Activated T-cell treated with anti-CD3 and anti-CD28 coated beads for 1 hour (primary cell): ENCODE results near the gene NLN.
"Not testable (repeated sequence)": the region's sequence is repeated elsewhere in the genome, so short reads cannot be mapped to it uniquely, and the experiment has no call there.

Experiments used
- DNase-seq: peaks from one replicate; pipeline ENCODE4 v3.0.0-alpha.2; 2020; ENCODE audit warnings: low read depth

NLN gene

DNA sequence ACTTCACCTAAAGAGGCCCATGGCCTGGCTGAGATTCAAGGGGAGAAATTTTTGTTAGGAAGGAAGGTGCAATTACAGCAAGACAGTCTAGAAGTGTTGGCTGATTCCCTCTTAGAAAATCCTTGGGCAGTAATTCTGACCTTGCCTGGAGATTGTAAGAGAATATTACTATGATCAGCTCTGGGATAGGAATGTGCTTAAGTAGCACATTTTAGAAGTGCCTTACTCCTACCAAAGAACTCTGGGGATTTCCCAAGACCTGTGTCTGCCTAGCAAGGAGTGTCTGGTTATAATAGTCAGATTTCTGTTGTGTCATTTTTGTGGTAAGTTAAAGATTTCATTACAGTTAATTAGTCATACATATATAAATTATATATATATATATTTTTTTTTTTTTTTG is 52.3 kb downstream of the NLN start:
- DNase-seq: no peak

DNA sequence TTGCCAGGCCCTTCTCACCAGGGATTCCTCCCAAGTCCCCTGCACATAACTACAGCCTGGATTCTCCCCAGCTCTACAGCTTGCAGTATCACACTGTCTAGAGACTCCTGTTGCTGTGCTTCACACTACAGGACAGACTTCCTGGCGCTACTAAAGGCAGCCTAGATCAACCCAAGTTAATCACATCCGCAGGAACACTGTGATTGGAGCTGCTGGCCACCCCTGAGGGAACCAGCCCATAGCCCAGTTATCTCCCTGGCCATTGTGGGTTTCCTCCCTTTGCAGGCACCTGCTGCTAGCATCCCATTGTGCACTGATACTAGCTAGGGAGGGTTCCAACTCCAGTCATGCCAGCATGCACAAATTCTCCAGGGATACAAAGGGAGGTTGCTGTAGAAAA is 53.5 kb downstream of the NLN start:
- no peak for DNase-seq

DNA sequence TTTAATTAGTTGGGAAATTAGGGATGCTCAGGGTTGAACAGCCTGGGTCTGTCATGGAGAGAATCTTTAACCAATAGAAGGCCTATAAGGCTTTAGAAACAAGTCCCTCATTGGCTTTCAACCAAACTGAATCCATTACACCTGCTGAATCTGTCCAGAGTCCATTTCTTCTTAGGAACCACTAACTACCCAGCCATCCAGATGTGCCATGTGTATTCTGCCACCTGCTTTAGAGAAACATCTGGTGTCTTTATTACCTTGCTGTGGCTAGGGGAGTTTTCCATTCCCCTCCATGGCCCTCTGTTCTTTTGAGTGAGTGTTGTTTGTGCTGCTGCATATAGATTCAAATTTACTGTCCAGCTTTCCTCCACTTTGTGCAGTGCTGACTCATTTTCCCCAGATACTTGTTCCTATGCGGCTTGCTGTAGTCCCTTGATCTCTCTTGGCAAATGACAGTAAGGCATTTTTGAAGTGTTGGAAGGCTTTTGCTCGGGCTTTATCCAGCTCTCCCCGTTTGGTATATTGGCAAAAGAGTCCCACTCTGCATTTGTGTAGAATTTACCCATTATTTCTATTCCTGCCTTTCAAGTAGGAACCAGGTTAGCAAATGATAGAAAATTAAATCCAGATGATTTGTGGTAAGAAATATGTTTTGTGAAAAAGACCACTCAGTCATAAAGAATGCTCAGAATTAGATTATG is 54.6 kb downstream of the NLN start:
- no peak for DNase-seq

DNA sequence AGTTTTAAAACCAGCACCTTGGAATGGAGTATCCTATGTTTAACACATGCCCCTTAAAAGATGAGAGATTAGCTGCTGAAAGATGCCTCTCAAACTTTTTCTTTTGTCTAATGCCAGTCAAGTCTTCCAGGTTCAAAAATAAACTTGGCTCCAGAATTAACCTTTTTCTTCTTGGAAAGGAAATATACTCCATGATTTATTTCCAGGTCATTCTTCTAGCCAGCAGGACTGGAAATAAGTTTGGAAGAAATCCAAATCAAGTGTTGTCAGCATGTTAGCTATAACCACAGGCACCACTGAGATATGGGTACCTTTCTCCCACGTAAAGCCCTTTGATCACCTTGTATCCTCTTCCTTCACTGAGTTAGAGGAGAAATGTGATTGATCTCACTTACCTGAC is 56.1 kb downstream of the NLN start:
- DNase-seq: no peak

DNA sequence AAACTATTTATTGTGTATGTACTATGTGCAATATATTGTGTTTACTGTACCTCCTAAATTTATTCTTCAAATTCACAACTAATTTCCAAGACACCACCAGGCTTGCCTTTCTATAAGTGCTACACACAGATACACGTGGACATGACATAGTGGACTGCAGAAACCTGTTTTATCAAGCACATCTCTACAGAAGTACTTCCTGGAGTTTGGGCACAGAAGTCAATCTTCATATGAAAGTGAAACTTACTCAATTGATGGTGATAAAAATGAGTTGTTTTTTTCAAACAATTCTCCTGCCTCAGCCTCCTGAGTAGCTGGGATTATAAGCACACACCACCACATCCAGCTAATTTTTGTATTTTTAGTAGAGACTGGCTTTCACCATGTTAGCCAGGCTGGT is 57.6 kb downstream of the NLN start:
- DNase-seq: no peak

DNA sequence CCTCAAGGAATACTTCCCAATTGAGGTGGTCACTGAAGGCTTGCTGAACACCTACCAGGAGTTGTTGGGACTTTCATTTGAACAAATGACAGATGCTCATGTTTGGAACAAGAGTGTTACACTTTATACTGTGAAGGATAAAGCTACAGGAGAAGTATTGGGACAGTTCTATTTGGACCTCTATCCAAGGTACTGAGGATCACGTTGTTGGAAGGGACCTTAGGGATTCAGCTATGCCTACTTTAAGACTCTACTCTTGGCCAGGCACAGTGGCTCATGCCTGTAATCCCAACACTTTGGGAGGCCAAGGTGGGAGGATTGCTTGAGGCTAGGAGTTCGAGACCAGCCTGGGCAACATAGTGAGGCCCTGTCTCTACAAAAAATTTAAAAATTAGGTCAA is 66.3 kb downstream of the NLN start:
- not testable (repeated sequence) for DNase-seq

DNA sequence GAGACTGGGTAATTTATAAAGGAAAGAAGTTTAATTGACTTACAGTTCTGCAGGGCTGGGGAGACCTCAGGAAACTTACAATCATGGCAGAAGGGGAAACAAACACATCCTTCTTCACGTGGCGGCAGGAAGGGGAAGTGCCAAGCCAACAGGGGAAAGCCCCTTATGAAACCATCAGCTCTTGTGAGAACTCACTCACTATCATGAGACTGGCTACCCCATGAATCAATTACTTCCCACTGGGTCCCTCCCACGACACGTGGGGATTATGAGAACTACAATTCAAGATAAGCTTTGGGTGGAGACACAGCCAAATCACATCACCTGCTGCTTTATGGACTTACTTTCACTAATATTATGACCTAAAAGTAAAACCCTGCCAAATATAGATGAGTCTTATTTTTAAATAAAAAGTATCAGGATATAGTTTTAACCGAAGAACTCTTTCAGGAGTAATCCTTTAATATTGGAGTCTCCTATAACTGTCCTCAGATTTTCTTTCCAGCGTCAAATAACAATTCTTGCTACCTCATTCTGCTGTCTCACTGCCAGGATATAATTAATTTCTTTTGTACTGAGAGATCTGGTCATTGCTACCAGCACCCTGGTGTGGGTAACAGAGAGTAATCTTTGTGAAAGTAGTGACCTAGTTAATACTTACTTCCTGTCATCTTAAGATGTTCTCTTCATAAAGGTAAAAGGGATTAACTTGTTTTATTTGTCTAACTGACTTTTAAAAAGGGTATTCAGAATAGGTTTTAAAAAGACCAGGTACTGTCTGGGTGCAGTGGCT is 68.6 kb downstream of the NLN start:
- no peak for DNase-seq

DNA sequence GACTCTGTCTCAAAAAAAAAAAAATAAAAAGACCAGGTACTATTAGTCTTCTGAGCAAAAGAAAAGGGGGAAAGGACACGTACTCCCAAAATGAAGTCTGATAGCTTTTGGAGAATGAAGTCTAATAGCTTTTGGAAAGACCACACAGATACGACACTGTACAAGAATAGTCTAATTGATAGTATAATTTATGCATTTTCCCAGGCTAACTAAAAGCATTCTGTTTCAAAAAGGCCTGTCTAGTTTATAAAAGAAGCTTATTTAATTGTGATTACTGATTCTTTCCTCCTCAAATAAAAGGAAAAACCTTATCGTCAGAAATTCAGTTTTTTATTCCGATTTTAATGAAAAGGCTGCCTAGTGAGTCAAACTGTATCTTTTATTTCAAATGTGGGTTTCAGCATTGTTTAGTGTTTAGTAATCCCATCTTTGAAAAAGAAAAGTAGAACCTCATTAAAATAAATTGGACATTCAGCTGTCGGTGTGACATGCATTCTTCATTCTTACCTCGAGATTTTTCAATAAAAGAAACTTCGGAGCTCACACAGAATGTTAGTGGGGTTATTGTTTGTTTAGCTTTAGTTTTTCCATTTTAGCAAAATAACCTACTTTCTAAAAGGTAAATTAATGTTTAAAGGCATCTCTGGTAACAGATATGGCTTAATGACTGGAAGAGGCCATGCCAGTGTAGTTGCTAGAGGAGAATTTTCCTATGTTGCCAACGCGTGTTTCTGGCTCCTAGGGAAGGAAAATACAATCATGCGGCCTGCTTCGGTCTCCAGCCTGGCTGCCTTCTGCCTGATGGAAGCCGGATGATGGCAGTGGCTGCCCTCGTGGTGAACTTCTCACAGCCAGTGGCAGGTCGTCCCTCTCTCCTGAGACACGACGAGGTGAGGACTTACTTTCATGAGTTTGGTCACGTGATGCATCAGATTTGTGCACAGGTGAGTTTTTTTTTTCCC is 70.0 kb downstream of the NLN start:
- DNase-seq: no peak

DNA sequence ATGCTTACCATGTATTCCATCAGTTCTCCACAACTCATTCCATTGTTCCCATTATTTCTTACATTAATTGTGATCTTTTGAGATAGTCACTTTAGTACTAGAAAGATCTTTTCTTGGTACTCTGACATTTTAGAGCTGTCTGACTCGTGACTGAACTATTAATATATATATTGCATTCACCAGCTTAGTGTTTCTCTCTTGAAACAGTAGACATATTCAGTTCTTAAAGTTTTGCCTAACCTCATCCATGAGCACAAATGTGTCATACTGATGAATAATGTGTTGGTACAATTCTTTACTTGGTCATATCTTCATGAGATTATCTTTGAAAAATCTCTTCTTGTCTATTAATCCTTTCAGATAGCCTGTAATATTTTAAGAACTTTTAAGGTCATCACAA is 74.3 kb downstream of the NLN start:
- no peak for DNase-seq

DNA sequence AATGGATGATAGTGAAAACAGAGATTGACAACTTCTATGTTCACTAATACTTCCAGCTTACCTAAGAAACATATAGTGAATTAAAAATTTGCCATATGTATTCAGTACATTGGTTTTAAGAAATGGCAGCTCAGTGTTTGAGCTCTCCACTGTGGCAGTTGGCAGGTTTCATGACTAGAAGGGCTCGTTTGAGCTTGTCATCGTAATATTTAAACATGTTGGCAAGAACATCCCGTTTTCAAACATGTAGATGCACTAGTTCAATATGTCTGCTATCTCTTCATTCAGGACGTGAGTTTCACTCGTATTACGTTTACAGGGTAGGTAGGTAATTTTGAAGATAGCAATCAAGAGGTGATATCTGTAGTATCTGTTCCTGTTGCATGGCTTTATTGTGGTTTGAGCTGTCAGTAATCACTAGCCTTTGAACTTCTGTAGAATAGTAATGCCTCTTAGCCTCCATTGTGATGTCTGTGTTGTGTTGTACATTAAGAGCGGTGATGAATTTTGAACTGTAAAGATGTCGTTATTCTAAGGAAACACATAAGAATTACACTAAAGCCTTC is 74.8 kb downstream of the NLN start:
- DNase-seq: no peak

DNA sequence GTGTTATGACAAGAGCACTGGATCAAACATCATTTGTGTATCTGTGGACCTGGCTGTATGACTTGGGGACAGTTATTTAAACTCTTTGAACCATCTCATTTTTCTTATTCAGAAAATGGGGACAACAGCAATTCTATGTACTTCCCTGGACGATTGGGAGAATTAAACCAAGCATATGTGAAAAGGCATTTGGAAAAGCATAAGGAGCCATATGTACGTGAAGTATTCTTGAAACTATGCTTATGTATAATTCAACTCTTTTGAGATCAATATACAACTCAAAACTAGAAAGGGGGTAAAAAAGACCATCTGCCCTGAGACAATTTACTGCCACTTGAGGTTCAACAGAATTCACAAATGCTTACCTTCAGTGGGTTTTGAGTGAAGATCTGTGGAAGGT is 75.5 kb downstream of the NLN start:
- no peak for DNase-seq

DNA sequence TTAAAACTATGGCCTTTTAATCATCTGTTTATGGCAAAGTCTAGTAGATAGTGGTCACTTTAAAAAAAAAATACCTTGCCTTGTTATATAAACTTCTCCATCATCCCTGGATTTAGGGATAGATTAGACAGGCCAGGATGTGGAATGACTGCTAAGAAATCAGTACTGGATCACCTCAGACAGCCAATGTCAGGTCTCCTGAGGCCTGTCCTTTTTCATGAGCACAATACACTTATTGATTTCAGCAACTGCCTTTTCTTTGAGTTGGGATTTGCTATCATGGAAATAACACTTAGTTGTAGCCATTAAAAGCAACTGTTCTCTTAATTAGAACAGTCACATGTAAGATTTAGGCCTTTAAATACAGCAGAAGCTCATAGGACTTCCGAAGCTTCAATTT is 77.9 kb downstream of the NLN start:
- DNase-seq: no peak

DNA sequence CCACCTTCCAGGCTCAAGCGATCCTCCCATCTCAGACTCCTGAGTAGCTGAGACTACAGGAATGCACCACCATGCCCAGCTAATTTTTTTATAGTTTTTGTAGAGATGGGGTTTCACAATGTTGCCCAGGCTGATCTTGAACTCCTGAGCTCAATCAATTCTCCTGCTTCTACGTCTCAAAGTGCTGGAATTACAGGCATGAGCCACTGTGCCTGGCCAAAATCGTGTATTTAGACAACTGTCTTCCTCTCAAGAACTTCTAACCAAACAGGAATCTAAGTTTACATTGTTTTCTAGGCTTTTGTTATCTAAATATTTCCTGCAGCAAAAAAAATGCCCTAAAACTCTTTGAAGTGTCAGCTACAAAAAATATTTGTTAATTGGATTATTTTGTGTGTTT is 78.8 kb downstream of the NLN start:
- DNase-seq: no peak

DNA sequence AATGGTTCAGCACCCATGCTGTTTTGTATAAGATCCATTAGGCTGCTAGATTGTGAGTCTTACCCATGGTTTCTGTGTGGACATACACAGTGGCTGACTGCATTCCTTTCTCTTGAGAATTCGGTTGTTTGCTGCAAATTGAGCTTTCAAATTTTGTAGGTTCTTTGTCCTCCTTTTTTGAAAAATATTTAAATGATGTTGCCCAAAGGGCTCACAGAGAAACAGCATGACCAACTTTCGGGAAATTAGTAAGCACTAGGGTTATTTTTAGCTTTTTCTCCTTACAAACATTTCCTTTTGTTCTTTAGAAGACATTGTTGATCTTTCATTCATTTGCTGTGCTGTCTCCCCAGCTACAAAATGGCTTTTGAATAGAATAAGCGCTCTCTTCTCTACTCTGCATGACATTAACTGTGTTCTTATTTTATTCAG is 79.4 kb downstream of the NLN start:
- DNase-seq: no peak

DNA sequence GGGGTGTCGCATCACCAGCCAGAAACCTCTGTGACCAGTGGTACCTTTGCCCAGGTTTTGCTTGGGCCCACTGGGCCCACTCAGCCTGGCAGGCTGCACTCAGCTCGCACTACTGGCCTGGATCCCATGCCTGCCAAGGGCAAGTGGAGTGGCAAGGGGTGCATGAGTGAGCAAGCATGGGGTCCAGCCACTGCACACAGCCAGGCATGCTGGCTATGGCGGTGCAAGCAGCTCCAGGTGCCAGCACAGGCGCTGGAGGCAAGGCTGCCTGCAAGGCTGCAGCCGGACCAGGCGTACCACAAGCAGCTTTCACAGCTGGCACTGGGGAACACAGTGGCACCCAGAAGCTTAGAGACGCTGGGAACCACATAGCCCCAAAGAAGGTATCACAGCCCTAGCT is 80.1 kb downstream of the NLN start:
- DNase-seq: no peak

DNA sequence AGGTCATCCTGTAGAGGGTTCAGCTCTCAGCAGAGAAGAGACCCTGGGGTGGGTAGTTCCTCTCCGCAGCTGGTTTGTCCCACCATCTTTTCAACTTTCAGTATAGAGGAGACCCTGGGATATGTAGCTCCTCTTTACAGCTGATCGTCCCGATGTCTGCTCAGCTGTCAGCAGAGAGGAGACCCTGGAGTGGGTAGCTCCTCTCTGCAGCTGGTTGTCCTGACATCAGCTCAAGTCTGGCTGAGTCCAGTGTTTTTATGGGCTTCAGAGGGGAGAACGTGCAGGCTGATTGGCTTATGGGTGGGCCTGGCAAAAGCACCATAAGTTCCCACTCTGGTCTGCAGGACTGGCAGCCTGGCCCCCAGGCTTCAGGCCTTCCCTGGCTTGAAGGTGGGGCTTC is 80.8 kb downstream of the NLN start:
- DNase-seq: no peak

DNA sequence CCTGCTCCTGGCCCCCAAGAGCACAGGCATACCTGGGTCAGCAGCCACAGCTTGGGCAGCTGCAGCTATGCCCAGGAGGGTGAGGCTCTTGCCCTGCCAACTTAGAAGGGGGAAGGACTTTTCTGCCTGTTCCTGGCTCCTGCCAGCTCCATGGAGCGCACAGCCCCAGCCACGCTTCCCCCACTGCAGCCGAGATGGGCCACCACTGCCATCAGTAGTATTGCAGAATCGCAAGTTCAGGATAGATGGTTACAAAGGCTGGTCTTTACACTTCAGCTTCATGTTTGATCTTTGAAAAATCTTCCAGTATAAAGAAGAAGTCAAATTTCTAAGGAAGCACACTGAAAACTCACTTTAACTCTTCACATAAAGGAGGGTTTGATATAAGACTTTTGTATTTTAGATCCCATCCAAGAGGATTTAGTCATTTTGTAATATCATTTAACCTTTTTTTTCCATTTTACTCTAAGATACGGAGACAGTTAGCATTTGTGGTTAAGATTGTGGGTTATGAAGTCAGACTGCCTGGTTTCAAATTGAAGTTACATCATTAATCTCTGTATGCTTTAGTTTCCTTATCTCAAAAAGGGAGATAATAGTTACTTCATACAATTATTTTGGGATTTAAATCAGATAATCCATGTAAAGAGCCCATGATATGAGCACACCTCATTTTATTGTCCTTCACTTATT is 81.8 kb downstream of the NLN start:
- DNase-seq: no peak

DNA sequence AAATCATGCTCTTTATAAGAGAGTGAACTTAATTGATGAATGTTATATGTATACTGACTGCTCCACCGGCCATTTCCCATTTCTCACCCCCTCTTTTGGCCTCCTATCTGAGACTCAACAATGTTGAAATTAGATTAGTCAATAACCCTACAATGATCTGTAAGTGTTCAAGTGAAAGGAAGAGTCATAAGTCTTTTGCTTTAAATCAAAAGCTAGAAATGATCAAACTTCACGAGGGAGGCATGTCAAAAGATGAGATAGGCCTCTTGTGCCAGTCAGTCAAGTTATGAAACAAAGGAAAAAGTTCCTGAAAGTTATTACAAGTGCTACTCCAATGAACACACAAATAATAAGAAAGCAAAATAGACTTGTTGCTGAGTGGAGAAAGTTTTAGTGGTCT is 83.1 kb downstream of the NLN start:
- no peak for DNase-seq

DNA sequence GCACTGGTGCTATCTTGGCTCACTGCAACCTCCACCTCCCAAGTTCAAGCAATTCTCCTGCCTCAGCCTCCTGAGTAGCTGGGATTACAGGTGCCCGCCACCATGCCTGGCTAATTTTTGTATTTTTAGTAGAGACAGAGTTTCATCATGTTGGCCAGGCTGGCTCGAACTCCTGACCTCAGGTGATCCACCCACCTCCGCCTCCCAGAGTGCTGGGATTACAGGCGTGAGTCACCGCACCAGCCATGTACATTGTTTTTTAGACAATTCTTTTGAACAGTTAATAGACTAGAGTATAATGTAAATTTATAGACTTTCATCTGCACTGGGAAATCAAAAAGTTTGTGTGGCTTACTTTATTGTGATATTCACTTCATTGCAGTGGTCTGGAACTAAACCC is 85.5 kb downstream of the NLN start:
- not testable (repeated sequence) for DNase-seq

DNA sequence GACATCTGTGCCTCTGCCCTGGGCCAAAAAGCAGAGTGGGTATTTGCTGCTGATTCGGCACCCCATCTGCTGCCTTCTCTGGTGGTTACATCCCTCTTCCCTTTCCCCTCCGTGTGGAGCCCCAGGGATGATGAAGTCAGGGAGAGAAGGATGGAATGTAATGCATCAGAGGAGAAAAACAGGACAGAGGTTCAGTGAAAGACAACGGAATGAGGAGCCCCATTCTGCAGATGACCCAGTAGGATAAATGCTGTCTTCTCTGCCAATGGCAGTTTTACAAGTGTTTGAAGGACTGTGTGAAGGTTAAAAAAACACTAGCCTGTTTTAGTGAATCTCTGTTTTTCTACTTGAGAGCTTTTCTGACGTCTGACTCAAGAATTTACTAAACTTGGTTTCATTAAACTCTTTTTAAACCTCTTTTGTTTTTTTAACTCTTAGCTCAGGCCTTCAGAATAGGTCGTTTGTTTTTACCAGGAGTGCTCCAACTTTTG is 86.3 kb downstream of the NLN start:
- no peak for DNase-seq

DNA sequence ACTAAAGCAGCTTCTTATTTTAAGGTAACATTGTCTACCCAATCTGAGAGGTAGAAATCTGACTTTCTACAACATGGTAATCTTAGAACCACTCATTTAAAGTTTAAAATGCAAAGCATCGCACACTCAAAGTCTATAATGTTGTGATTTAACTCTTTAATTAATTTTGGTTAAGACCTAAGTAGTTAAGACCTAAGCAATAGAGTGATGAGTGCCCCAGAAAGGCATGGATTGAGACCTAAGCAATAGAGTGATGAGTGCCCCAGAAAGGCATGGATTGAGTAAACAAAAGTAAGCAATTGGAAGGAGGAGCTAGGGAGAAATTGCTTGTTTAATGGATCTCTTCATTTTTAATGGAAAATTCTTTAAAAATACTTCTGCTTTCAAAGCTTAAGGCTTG is 86.8 kb downstream of the NLN start:
- DNase-seq: no peak
